HepG2 (cell line): ENCODE measurements around the gene CRKL. TPM values are rescaled to one million over a fixed set of nuclear protein-coding genes. Genes with fewer than 3 reads are reported as not detected.
A peak's percentile ranks its signal among the peaks of the same experiment; 100 is the strongest.

ENCODE experiments used
- ARHGAP35 ChIP-seq: sonication (generic); formaldehyde crosslinking; IDR thresholded peaks from 2 replicates; pipeline ENCODE4 v1.9.0; 2022; ENCODE audit warnings: mild to moderate bottlenecking, inconsistent platforms, moderate library complexity, missing genetic modification reagents, borderline replicate concordance
- ERF ChIP-seq: IDR thresholded peaks from 2 replicates; pipeline ENCODE4 v1.6.1; 2018; ENCODE audit warnings: missing biosample characterization, missing genetic modification reagents
- GATAD2A ChIP-seq: IDR thresholded peaks from 2 replicates; pipeline ENCODE4 v1.6.1; 2016
- GLI4 ChIP-seq: sonication (generic); formaldehyde crosslinking; IDR thresholded peaks from 2 replicates; pipeline ENCODE4 v1.5.1; 2020; ENCODE audit warnings: missing genetic modification reagents, mild to moderate bottlenecking, moderate library complexity, borderline replicate concordance
- GLMP ChIP-seq: sonication (generic); formaldehyde crosslinking; IDR thresholded peaks from 2 replicates; pipeline ENCODE4 v1.9.0; 2021; ENCODE audit warnings: missing genetic modification reagents, mild to moderate bottlenecking, borderline replicate concordance
- KAT8 ChIP-seq: IDR thresholded peaks from 2 replicates; pipeline ENCODE4 v1.6.1; 2016; ENCODE audit warnings: missing genetic modification reagents, missing compliant biosample characterization
- KLF13 ChIP-seq: sonication (generic); formaldehyde crosslinking; IDR thresholded peaks from 2 replicates; pipeline ENCODE4 v1.4.0; 2020; ENCODE audit warnings: mild to moderate bottlenecking, missing genetic modification reagents
- PLSCR1 ChIP-seq: sonication (generic); formaldehyde crosslinking; IDR thresholded peaks from 2 replicates; pipeline ENCODE4 v1.5.0; 2020; ENCODE audit warnings: missing genetic modification reagents, mild to moderate bottlenecking, borderline replicate concordance
- RFXAP ChIP-seq: sonication (generic); formaldehyde crosslinking; IDR thresholded peaks from 2 replicates; pipeline ENCODE4 v1.4.0; 2020; ENCODE audit warnings: missing genetic modification reagents, borderline replicate concordance
- SAFB2 ChIP-seq: sonication (generic); formaldehyde crosslinking; IDR thresholded peaks from 2 replicates; pipeline ENCODE4 v1.5.1; 2020; ENCODE audit warnings: missing genetic modification reagents, low read depth, mild to moderate bottlenecking, borderline replicate concordance
- SRF ChIP-seq: IDR thresholded peaks from 2 replicates; pipeline ENCODE4 v1.6.1; 2011; ENCODE audit warnings: mild to moderate bottlenecking, low read depth, low read length, moderate library complexity
- THAP8 ChIP-seq: sonication (generic); formaldehyde crosslinking; IDR thresholded peaks from 2 replicates; pipeline ENCODE4 v1.5.1; 2020; ENCODE audit warnings: missing genetic modification reagents, mild to moderate bottlenecking, borderline replicate concordance
- ZFX ChIP-seq: sonication (generic); formaldehyde crosslinking; IDR thresholded peaks from 2 replicates; pipeline ENCODE4 v1.4.0; 2020; ENCODE audit warnings: mild to moderate bottlenecking, low read depth, missing genetic modification reagents, moderate library complexity
- ZNF121 ChIP-seq: sonication (generic); formaldehyde crosslinking; IDR thresholded peaks from 2 replicates; pipeline ENCODE4 v1.5.0; 2020; ENCODE audit warnings: mild to moderate bottlenecking, missing genetic modification reagents
- ZNF138 ChIP-seq: sonication (generic); formaldehyde crosslinking; IDR thresholded peaks from 2 replicates; pipeline ENCODE4 v1.5.0; 2020; ENCODE audit warnings: mild to moderate bottlenecking, low read depth, missing genetic modification reagents
- ZNF280B ChIP-seq: sonication (generic); formaldehyde crosslinking; IDR thresholded peaks from 2 replicates; pipeline ENCODE4 v1.5.0; 2020; ENCODE audit warnings: missing genetic modification reagents, mild to moderate bottlenecking, borderline replicate concordance
- ZNF44 ChIP-seq: sonication (generic); formaldehyde crosslinking; IDR thresholded peaks from 2 replicates; pipeline ENCODE4 v1.5.1; 2020; ENCODE audit warnings: mild to moderate bottlenecking, missing genetic modification reagents
- ZNF570 ChIP-seq: sonication (generic); formaldehyde crosslinking; IDR thresholded peaks from 2 replicates; pipeline ENCODE4 v1.4.0; 2020; ENCODE audit warnings: mild to moderate bottlenecking, missing genetic modification reagents, borderline replicate concordance
- ZNF83 ChIP-seq: sonication (generic); formaldehyde crosslinking; IDR thresholded peaks from 2 replicates; pipeline ENCODE4 v1.4.0; 2020; ENCODE audit warnings: missing genetic modification reagents, mild to moderate bottlenecking, borderline replicate concordance
- ZNF850 ChIP-seq: sonication (generic); formaldehyde crosslinking; conservative IDR thresholded peaks from 2 replicates; pipeline ENCODE4 v1.9.0; 2021; ENCODE audit warnings: mild to moderate bottlenecking, missing genetic modification reagents
- ZNF891 ChIP-seq: sonication (generic); formaldehyde crosslinking; IDR thresholded peaks from 2 replicates; pipeline ENCODE4 v1.5.0; 2020; ENCODE audit warnings: mild to moderate bottlenecking, missing genetic modification reagents
- polyA plus RNA-seq, 8 experiments: library from polyadenylated mRNA; depleted of rRNA in 3 of 8; stranded (reverse) in 7 of 8; unstranded in 1 of 8; fragments of >200 nt; fragmentation: Illumina TruSeq in 4 of 8; extraction: Trizol in 4 of 8; gene quantifications; 2 replicates each; pipeline versions ENCODE4 v1.2.1 to v1.2.3, GENCODE V29; 2011 to 2016; ENCODE audit warnings: low read depth in 4 of 8, missing spikeins in 1 of 8, mixed read lengths in 1 of 8; ENCODE audit not compliant: insufficient read depth in 1 of 8
- total RNA-seq, 5 experiments: library from RNA; depleted of rRNA; stranded (reverse); fragments of >200 nt; fragmentation: Illumina TruSeq; extraction: Trizol; gene quantifications; 2 replicates each; pipeline ENCODE4 v1.2.3, GENCODE V29; 2016; ENCODE audit warnings: low read depth in 1 of 5
- TF ChIP-seq, protein P1 (sequence below), 2 experiments: sonication (generic) in 1 of 2; formaldehyde crosslinking in 1 of 2; IDR thresholded peaks; 2 replicates each; pipeline versions ENCODE4 v1.5.1 to v1.6.1; 2011 to 2020; ENCODE audit warnings: borderline replicate concordance in 1 of 2, low read depth in 1 of 2, low read length in 1 of 2, mild to moderate bottlenecking in 1 of 2, missing genetic modification reagents in 1 of 2, moderate library complexity in 1 of 2

CRKL gene
- total and polyA plus RNA-seq, 2 of the 13 experiments (the other 11 are each of a cell fraction or from before 2014, with no cell fraction given) = 37.4 to 60.6 TPM

GRCh38 chr22:21001601-21002325 is 84.6 kb downstream of the CRKL start, which contains the start of gene THAP7 (continued):
- TF ChIP-seq, protein P1, sequence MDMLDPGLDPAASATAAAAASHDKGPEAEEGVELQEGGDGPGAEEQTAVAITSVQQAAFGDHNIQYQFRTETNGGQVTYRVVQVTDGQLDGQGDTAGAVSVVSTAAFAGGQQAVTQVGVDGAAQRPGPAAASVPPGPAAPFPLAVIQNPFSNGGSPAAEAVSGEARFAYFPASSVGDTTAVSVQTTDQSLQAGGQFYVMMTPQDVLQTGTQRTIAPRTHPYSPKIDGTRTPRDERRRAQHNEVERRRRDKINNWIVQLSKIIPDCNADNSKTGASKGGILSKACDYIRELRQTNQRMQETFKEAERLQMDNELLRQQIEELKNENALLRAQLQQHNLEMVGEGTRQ (IDR thresholded peaks at IDR 0.05; ENCODE audit: low read depth, low read length) = peak; percentile 47; the same call in 1 of the 2 replicates
- TF ChIP-seq, protein P1 (CRISPR knock-in tag; IDR thresholded peaks at IDR 0.05; ENCODE audit: borderline replicate concordance) = peak; percentile 49
- TF ChIP-seq ZNF138 (CRISPR knock-in tag) = peak; percentile 88; the same call in 1 of the 2 replicates
- 0 out of 2 replicates have a peak, but pooled peaks have one; percentile 62 for TF ChIP-seq ZNF850 (CRISPR knock-in tag)
- peak; percentile 77 for TF ChIP-seq ZNF891 (CRISPR knock-in tag)
- 0 out of 2 replicates have a peak, but pooled peaks have one; percentile 33 for TF ChIP-seq ZNF121 (CRISPR knock-in tag)
- no peak for TF ChIP-seq ZNF44 (CRISPR knock-in tag)
- TF ChIP-seq GATAD2A = peak; percentile 49
- TF ChIP-seq SAFB2 (CRISPR knock-in tag) = 0 out of 2 replicates have a peak, but pooled peaks have one; percentile 27
- no peak; the same call in 1 of the 2 replicates for TF ChIP-seq KLF13 (CRISPR knock-in tag)
- peak; percentile 81; the same call in 1 of the 2 replicates for TF ChIP-seq THAP8 (CRISPR knock-in tag)
- peak; percentile 37; the same call in 1 of the 2 replicates for TF ChIP-seq ZNF83
- peak; percentile 15; the same call in 1 of the 2 replicates for TF ChIP-seq SRF
- peak; percentile 64; the same call in 1 of the 2 replicates for TF ChIP-seq GLI4
- peak; percentile 77 for TF ChIP-seq ZFX
- TF ChIP-seq ARHGAP35 = peak; percentile 87; the same call in 1 of the 2 replicates
- TF ChIP-seq KAT8 (CRISPR knock-in tag) = peak; percentile 93
- TF ChIP-seq RFXAP (CRISPR knock-in tag) = no peak
- peak; percentile 82; the same call in 1 of the 2 replicates for TF ChIP-seq ZNF280B (CRISPR knock-in tag)
- TF ChIP-seq PLSCR1 (CRISPR knock-in tag) = peak; percentile 82; the same call in 1 of the 2 replicates
- no peak for TF ChIP-seq ZNF570 (CRISPR knock-in tag)
- no peak; the same call in 1 of the 2 replicates for TF ChIP-seq GLMP (CRISPR knock-in tag)
- peak; percentile 36 for TF ChIP-seq ERF (CRISPR knock-in tag)
